MM.1S (cell line): ENCODE results near the gene YTHDF2.

Experiments used
- EZH2 ChIP-seq: fragments of 300-600 bp; sonication (generic); optimal IDR thresholded peaks from 2 replicates; pipeline ENCODE3; 2017; ENCODE audit warnings: low read depth, mild to moderate bottlenecking, antibody characterized with exemption, low read length, mixed read lengths
- EZH2phosphoT487 ChIP-seq: fragments of 300-600 bp; sonication (generic); IDR thresholded peaks from 2 replicates; pipeline ENCODE4 v1.6.1; 2018; ENCODE audit warnings: antibody characterized with exemption, low read length
- TF ChIP-seq, protein P1 (sequence below): fragments of 300-600 bp; sonication (generic); IDR thresholded peaks from 2 replicates; pipeline ENCODE4 v1.5.1; 2016; ENCODE audit warnings: antibody characterized with exemption, low read length, mixed read lengths

DNA sequence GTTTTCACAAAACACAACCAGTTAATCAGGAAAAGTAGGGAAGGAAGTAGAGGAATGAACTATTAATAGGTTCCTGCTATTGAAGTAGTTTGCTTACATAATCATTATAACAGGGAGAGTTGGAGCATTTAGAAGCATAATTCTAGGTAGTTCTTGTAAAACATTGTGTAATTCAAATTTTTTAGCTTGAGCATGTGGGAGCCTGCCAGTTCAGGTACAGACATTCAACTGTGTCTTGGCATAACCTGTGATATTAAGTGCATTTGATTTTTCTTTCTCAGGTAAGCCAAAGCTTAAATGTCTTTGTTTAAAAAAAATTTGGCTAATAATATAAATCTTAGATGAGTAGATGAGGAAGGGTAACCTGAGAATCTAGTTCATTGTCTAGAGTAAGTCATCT is 3.4 kb downstream of the YTHDF2 start:
- TF ChIP-seq, protein P1, sequence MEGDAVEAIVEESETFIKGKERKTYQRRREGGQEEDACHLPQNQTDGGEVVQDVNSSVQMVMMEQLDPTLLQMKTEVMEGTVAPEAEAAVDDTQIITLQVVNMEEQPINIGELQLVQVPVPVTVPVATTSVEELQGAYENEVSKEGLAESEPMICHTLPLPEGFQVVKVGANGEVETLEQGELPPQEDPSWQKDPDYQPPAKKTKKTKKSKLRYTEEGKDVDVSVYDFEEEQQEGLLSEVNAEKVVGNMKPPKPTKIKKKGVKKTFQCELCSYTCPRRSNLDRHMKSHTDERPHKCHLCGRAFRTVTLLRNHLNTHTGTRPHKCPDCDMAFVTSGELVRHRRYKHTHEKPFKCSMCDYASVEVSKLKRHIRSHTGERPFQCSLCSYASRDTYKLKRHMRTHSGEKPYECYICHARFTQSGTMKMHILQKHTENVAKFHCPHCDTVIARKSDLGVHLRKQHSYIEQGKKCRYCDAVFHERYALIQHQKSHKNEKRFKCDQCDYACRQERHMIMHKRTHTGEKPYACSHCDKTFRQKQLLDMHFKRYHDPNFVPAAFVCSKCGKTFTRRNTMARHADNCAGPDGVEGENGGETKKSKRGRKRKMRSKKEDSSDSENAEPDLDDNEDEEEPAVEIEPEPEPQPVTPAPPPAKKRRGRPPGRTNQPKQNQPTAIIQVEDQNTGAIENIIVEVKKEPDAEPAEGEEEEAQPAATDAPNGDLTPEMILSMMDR: no peak
- TF ChIP-seq EZH2 (no peak), EZH2phosphoT487 (no peak)
